Measurements from ENCODE around the gene KAT5. TPM values are rescaled to one million over a fixed set of nuclear protein-coding genes. Genes with fewer than 3 reads are reported as not detected.
"Not testable (repeated sequence)": the region's sequence is repeated elsewhere in the genome, so short reads cannot be mapped to it uniquely, and the experiment has no call there.

The KAT5 gene
- total RNA-seq, 1 experiment from 2014 or later, result 47.9 TPM

- peak; percentile 44 for DNase-seq (ENCODE audit: low read depth)
Measured at GRCh38 chr11:65709661-65710060, 2.4 kb upstream of the KAT5 start.

GRCh38 chr11:65710421-65710820 is 1.6 kb upstream of the KAT5 start:
- DNase-seq (ENCODE audit: low read depth), result peak; percentile 49

- no peak for DNase-seq (ENCODE audit: low read depth)
Measured at GRCh38 chr11:65712633-65713076, 603 bp downstream of the KAT5 start.

- no peak for DNase-seq (ENCODE audit: low read depth)
Measured at GRCh38 chr11:65713212-65713969, 1.3 kb downstream of the KAT5 start.

- no peak for DNase-seq (ENCODE audit: low read depth)
Measured at GRCh38 chr11:65714433-65714832, 2.4 kb downstream of the KAT5 start.

- DNase-seq (ENCODE audit: low read depth), result no peak
Measured at GRCh38 chr11:65716302-65716701, 4.2 kb downstream of the KAT5 start.

- no peak for DNase-seq (ENCODE audit: low read depth)
Measured at GRCh38 chr11:65716774-65717405, 4.8 kb downstream of the KAT5 start.

- no peak for DNase-seq (ENCODE audit: low read depth)
Measured at GRCh38 chr11:65717906-65718305, 5.9 kb downstream of the KAT5 start.

GRCh38 chr11:65718531-65718930 is 6.5 kb downstream of the KAT5 start:
- DNase-seq (ENCODE audit: low read depth), result no peak

- peak; percentile 50 for DNase-seq (ENCODE audit: low read depth)
Measured at GRCh38 chr11:65718964-65719492, 7.0 kb downstream of the KAT5 start.

- peak; percentile 62 for DNase-seq (ENCODE audit: low read depth)
Measured at GRCh38 chr11:65719871-65720210, 7.8 kb downstream of the KAT5 start.

- DNase-seq (ENCODE audit: low read depth), result peak; percentile 85
Measured at GRCh38 chr11:65720211-65720934, 8.3 kb downstream of the KAT5 start, which contains the start of gene RNASEH2C. TSS of gene RNASEH2C (minus strand) at chr11:65720798. CDS start at chr11:65720758, 40 bp downstream.

- no peak for DNase-seq (ENCODE audit: low read depth)
Measured at GRCh38 chr11:65722261-65722660, 10.2 kb downstream of the KAT5 start.

GRCh38 chr11:65726660-65727059 is 14.6 kb downstream of the KAT5 start:
- DNase-seq (ENCODE audit: low read depth), result no peak

GRCh38 chr11:65727865-65728264 is 15.8 kb downstream of the KAT5 start:
- DNase-seq (ENCODE audit: low read depth), result no peak

- no peak for DNase-seq (ENCODE audit: low read depth)
Measured at GRCh38 chr11:65730461-65730860, 18.4 kb downstream of the KAT5 start.

- not testable (repeated sequence) for DNase-seq (ENCODE audit: low read depth)
Measured at GRCh38 chr11:65735111-65735510, 23.1 kb downstream of the KAT5 start.

GRCh38 chr11:65736810-65737209 is 24.8 kb downstream of the KAT5 start:
- DNase-seq (ENCODE audit: low read depth), result no peak

GRCh38 chr11:65739022-65739421 is 27.0 kb downstream of the KAT5 start:
- no peak for DNase-seq (ENCODE audit: low read depth)

GRCh38 chr11:65741185-65741584 is 29.1 kb downstream of the KAT5 start:
- no peak for DNase-seq (ENCODE audit: low read depth)

GRCh38 chr11:65742353-65742752 is 30.3 kb downstream of the KAT5 start:
- DNase-seq (ENCODE audit: low read depth), result no peak

GRCh38 chr11:65743681-65744025 is 31.6 kb downstream of the KAT5 start:
- no peak for DNase-seq (ENCODE audit: low read depth)

Data from RPMI7951 (cell line).